GM19238 (cell line): ENCODE measurements around the gene VGLL4.
"Not testable (repeated sequence)": the region's sequence is repeated elsewhere in the genome, so short reads cannot be mapped to it uniquely, and the experiment has no call there.

ENCODE experiments used
- DNase-seq: peaks from one replicate; pipeline ENCODE4 v3.0.0; 2011; ENCODE audit warnings: low spot score; ENCODE audit not compliant: insufficient read length

The VGLL4 gene

GRCh38 chr3:11535243-11535960 is 108.3 kb downstream of the VGLL4 start:
- DNase-seq: no peak

DNA sequence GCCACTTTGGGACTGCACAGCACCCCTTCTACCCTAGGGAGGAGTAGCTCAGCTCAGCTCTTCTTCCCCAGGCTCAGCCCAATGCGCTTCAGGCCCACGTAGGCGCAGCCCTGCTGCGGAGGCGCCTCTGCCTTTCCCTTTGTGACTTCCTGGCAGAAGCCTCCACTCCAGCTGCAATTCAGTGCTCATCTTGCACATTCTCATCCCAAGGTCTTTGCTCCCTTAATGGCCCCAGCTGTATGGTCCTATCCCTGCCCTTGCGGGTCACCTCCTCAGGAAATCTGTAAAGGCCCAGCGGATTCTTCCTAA is 109.0 kb downstream of the VGLL4 start:
- DNase-seq: no peak

DNA sequence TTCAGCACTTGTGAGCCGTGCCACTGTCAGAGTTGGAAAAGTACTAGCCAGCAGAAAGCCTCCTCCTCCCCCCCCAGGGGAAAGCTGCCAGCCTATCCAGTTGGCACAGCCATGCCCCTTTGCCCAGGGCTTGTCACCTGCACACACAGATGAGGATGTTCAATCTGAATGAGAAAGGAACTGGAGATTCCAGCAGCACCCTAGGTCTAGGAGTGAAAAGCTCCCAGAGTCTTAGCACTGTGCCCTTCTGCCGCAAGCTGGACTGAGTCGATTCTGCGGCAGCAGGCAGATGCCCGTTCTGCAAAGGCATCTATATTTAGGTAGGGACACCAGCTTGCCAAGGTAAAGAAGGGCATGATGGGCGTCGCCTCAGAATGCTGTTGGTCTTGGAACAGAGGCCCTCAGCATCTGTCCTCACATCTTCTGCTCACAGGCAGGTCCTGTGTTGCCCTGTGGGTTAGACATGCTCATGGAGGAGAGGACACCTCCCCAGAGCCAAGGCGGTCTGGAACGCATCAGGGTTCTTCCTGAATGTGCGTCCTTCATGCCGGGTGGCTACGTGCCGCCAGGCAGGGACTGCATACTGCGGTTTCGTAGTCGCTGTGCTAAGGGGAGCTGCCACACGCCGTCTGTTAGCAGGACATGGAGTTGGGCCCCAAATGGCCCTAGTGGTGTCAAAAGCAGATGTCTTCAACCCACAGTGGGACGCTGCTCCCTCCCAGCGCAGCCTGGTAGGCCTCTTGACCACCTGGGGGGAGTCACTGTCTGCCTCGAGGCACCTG is 109.5 kb downstream of the VGLL4 start:
- no peak for DNase-seq

DNA sequence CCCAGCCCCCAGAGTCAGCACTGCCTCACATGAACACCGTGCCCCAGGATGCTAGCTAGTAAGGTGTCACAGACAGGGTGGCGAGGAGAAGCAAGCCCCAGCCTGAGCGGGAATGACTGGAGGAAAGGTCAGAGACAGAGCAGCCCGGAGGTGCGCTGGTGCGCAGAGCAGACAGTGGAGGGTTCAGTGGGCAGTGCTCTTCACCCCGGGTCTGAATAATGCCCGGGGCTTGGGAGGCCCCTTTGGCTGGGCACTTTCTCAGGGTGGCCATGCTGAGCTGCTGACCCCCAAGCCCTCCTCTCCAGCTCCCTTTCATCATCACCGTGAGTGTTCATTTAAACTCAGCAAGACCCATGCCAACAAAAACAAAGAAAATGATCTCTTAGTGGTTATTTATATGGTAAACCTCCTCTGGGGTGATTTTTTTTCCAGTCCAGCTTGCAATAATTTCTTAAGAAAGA is 110.8 kb downstream of the VGLL4 start:
- no peak for DNase-seq

- DNase-seq: no peak
Measured at GRCh38 chr3:11530153-11530721, 113.5 kb downstream of the VGLL4 start.

- no peak for DNase-seq
Measured at GRCh38 chr3:11529281-11529680, 114.4 kb downstream of the VGLL4 start.

DNA sequence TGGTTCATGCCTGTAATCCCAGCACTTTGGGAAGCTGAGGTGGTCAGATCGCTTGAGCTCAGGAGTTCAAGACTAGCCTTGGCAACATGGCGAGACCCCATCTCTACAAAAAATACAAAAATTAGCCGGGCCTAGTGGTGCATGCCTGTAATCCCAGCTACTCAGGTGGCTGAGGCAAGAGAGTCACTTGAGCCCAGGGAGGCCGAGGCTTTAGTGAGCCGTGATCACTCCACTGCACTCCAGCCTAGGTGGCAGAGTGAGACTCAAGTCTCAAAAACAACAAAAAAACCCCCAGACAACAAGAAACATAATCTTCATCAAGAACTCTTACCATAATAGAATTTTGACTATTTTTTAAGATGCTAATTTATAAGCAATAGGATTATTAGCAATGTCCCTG is 117.6 kb downstream of the VGLL4 start:
- DNase-seq: not testable (repeated sequence)

DNA sequence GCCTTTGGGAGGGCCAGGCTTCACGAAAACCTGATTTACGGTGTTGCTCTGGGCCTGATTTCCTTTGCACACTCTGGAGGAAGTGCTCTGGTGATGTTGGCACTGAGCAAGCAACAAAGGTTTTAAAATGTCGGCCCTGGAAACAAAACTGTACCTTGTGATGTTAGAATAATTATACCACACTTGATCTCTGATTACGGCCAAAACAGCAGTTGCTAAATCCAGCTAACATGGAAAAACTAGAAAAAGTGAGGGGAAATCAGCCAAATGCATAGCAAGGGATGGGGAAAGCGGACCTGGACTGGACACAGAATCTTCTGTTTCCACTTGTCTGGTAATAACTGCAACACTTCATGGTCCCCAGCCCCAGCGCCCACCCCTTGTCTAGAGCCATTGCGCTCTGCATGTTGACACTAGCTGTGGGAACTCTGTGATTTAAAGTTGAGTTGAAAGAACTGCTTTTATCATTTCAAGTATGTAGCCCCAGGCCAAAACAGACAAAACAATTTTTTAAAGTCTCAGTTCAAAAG is 120.1 kb downstream of the VGLL4 start:
- DNase-seq: no peak

- DNase-seq: no peak
Measured at GRCh38 chr3:11522953-11523571, 120.7 kb downstream of the VGLL4 start.

- DNase-seq: no peak
Measured at GRCh38 chr3:11522398-11522715, 121.4 kb downstream of the VGLL4 start.

DNA sequence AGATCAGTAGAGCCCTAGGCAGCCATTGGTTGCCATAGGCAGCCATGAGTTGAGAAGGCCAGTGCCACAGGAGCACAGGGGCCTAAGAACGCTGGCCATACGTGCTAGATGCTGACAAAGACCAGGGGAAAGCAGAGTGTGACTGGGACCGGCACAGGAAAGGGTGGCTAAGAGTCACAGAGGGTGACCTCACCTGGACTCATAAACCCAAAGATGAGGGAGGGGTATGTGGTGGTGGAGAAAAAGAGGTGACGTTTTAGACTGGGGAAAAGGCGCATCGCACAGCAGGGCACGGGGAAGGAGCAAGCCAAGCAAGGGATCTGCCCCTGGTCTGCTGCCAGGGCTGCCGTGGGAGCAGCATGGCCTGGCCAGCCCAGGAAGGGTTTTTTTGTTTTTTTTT is 122.5 kb downstream of the VGLL4 start:
- DNase-seq: no peak

DNA sequence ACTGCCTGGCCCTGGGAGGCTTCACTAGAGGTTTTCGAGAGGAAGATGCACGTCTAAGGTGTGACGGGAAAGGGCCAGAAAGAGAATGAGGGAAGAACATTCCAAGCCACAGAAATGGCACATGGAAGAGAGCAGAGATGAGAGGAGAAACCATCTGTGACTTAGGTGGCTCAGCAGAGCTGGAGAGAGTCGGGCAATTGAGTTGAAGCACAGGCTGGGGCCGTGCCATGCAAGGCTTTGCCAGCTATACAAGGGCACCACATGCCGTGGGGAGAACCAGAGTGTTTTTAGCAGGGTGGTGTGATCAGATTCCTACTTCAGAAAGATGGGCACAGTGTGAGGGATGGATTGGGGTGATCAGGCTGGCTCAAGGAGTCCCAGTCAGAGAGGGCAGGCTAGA is 126.1 kb downstream of the VGLL4 start:
- DNase-seq: no peak

GRCh38 chr3:11514191-11514821 is 129.4 kb downstream of the VGLL4 start:
- DNase-seq: no peak

GRCh38 chr3:11513817-11514135 is 129.9 kb downstream of the VGLL4 start:
- DNase-seq: no peak

GRCh38 chr3:11513125-11513816 is 130.4 kb downstream of the VGLL4 start:
- not testable (repeated sequence) for DNase-seq

- DNase-seq: not testable (repeated sequence)
Measured at GRCh38 chr3:11511606-11512005, 132.1 kb downstream of the VGLL4 start.

GRCh38 chr3:11510356-11510755 is 133.4 kb downstream of the VGLL4 start:
- no peak for DNase-seq

DNA sequence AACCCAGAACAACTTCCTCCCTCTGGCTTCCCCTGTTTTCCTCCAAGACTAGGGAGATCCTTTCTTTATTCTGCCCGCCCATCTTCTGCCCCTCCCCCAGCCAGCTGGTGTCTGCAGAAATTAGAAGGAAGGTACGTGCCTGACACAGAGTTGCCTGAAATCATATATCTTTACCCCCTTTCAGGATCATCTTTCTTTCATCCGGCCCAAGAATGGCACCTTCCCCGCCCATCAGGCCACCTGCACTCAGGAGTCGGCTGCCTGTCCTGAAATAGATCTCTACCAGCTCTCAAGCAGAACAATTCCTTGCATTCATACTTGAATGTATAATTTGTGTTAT is 133.7 kb downstream of the VGLL4 start:
- DNase-seq: no peak

DNA sequence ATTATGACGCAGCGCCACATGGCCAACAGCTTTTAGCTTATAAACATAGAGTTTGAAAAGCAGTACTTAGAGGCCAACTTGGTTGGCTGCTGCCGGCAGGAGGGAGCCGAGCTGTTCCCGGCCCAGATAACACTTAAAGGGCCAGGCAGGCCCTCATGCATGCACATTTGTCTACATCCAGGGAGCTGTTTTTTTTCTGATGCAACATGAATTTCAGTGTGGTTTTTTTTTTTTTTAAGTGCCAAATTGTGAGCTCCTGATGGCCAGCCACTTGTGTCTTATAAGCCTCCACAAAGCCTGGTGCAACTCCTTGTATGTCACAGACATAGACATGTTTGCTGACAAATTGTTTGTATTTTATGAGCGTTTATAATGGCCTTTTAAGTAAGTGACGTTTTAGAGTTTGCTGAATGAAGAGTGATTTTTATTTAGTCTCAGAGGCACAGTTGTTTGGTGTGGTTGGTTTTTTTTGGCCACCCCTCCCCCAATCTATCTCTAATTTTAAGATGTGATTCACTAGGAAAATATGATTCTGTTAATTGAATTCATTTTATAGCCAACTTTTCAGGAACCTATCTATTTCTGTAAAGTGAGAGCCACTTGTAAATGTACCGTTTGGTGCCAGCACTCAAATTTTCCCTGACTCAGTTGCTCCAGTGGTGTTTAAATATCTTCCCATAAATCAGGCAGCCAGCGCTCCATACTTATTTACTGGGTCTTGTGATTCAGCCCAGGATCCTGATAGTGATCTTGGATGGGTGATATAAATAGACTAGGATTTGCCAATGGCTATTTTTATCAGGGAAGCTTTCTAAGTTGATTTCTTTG is 134.3 kb downstream of the VGLL4 start:
- DNase-seq: no peak
